ENCODE data around the gene EPB41.
"Not testable (repeated sequence)": the region's sequence is repeated elsewhere in the genome, so short reads cannot be mapped to it uniquely, and the experiment has no call there.

The EPB41 gene

GRCh38 chr1:28982198-28982597 lies 67.8 kb downstream of the EPB41 start:
- no peak for DNase-seq (ENCODE audit: low spot score)

DNA sequence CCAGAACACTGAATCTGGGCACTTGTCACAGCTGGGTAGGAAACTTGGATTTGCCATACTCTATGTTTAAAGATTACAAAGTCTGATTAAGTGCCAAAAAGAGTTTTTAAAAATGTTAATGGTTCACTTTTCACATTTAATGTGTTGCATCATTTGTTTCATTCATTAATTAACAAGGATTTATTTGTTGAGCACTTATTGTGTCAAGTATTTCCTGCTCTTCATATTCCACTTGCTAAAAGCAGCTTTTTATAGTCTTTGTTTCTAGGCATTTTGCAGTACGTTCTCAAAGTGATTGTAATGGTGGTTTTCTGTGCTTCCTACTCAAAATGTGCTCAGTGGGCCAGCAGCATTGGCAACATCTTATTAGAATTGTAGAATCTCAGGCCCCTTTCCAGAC lies 68.7 kb downstream of the EPB41 start:
- DNase-seq (ENCODE audit: low spot score), result no peak

DNA sequence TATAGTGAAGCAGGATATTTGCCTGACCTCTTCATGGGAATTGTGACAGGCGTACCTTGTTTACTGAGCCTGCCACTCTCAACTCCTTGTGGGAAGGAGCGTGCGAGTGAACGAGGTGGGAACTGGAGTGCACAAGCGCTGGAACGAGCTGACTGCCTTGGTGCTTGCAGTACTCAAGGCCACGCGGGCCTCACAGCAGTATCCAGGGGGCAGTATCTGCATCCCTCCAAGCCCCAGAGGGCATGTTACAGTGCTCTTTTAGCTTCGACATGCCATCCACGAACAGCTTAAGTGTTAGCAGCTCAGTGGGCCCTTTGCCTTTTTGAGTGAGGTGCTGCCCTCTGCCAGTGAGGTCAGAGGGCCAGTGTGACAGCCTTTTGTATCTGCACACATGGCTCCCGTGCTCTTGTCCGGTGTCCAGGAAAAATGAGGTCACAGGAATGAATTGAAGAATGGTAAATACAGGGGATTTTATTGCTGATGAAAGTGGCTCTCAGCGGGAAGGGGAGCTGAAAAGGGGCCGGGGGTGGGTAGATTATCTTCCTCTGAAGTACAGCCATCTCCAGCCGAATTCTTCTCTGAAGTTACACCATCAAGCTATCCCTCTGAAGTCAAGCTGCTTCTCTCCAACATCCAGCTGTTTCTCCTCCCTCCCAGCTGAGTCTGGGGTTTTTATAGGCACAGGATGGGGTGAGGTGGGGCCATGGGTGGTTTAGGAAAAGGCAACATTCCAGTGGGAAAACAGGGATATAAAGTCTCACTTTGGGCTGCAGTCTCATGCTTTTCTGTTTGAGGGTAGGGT lies 69.3 kb downstream of the EPB41 start:
- DNase-seq (ENCODE audit: low spot score), result no peak

GRCh38 chr1:28984311-28984684 lies 69.9 kb downstream of the EPB41 start:
- DNase-seq (ENCODE audit: low spot score), result no peak

GRCh38 chr1:28985427-28985826 lies 71.1 kb downstream of the EPB41 start:
- no peak for DNase-seq (ENCODE audit: low spot score)

GRCh38 chr1:28986306-28986910 lies 72.0 kb downstream of the EPB41 start:
- no peak for DNase-seq (ENCODE audit: low spot score)

DNA sequence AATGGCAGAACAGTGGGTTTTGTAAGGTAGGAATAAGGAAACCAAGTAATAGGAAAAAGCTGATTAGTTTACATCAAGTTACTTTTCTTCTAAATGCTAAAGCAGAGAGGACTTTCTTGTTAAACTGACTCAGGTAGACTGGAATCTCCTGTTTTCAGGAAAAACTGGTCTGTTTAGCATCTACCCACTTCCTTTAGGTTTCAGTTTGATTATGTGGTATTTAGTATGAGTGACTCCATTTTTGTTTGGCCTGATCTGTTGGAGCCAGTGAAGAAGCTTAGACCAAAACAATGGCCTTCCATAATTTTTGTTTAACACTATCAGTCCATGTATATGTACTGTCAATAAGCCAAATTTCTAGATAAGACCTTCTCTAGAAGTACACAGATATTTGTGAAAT lies 88.4 kb downstream of the EPB41 start:
- no peak for DNase-seq (ENCODE audit: low spot score)

DNA sequence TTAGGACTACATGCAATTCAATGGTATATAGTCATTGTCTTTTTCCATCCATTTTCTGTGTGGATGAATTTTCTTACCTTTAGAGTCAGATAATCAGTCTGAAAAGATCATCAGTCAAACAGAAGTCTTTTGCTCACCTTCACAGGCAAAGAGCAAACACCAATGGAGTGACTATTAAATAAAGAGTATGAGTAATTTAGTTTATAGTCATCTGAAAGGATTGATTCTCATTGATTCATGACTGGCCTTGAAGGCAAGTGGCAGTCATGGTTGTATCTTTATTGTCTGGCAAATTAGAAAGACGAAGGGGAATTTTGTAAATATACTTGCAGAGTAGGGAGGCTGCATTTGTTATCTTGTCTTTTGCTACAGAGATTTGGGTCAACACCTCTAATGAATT lies 89.9 kb downstream of the EPB41 start:
- no peak for DNase-seq (ENCODE audit: low spot score)

GRCh38 chr1:29004798-29005197 lies 90.4 kb downstream of the EPB41 start:
- DNase-seq (ENCODE audit: low spot score), result no peak

- DNase-seq (ENCODE audit: low spot score), result no peak
Observed at GRCh38 chr1:29011775-29012174, 97.4 kb downstream of the EPB41 start.

GRCh38 chr1:29017235-29017634 lies 102.9 kb downstream of the EPB41 start:
- no peak for DNase-seq (ENCODE audit: low spot score)

GRCh38 chr1:29017975-29018712 lies 103.8 kb downstream of the EPB41 start:
- DNase-seq (ENCODE audit: low spot score), result no peak

DNA sequence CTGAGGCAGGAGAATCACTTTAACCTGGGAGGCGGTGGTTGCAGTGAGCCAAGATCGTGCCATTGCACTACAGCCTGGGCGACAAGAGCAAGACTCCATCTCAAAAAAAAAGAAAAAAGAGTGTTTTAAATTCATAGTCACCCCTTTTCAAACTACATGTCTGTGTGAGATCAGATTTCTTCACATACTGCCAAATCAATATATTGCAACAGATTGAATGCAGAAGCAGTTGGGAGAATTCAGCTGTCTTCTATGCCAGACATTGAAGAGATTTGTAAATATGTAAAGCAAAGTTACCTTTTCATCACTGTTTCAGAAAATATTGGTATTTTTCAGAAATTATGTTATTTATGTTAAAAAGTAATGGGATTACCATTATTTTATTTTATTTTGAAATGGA lies 108.3 kb downstream of the EPB41 start:
- DNase-seq (ENCODE audit: low spot score), result no peak

DNA sequence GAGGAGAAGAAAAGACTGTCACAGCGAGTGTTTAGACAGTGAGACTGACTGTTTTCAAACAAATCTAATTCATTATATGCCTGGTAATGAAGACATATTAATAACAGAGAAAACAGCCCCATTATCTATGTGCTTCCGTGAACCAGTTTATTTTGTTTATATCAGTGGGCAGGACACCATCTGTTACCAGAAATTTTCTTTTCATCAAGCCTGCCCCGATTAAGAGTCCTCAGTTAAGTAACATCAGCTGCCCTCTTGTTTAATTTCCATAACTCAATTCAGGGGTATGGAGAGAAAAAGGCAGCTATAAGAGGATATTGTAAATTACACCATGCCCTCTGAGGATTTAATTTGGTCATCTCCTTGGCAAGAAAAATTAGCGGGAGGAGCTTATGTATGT lies 115.3 kb downstream of the EPB41 start:
- DNase-seq (ENCODE audit: low spot score), result no peak

DNA sequence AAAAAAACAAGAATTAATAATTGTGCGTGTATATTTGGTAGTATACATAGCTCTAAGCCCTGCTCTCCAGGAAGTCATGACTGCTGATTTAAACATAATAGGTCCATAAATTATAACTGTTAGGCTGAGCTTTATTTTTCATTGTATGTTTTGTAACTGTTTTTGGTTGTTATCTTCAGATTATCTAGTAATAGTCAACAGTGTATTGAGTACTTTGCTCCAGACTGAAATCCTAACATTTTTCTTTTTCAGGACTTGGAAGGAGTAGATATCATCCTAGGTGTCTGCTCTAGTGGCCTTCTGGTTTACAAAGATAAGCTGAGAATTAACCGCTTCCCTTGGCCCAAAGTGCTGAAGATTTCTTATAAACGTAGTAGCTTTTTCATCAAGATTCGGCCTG lies 118.5 kb downstream of the EPB41 start:
- DNase-seq (ENCODE audit: low spot score), result no peak

DNA sequence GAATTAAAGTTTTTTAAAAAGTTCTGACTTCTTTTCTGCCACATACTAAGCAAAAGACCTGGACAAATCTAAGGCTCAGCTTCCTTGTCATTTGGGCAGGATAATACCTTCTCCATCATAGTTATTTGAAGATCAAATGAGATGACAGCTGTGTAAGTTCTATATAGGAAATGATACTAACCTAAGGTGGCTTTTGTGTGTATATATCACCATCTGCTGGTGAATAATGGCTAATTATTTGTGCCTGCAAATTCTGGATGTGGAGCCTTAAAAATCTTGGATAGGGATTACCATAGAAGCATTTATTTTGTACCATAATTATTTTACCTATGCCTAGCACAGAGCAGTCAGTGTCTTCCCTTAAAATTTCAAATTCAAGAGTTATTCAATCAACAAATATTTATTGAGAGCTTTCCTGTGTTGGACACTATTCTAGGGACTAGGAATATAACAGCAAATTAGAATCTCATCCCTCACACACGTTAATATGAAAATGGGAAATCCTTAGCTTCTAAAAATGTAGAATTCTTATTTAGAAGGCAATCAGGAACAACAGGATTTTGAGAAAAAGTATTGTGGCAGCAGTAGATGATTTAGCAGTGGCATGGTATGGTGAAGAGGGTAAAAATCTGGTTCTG lies 119.6 kb downstream of the EPB41 start:
- peak; percentile 45 for DNase-seq (ENCODE audit: low spot score)

GRCh38 chr1:29043274-29043965 lies 129.1 kb downstream of the EPB41 start:
- DNase-seq (ENCODE audit: low spot score), result no peak

GRCh38 chr1:29044010-29044409 lies 129.6 kb downstream of the EPB41 start:
- DNase-seq (ENCODE audit: low spot score), result no peak

- not testable (repeated sequence) for DNase-seq (ENCODE audit: low spot score)
Observed at GRCh38 chr1:29045663-29046062, 131.3 kb downstream of the EPB41 start.

DNA sequence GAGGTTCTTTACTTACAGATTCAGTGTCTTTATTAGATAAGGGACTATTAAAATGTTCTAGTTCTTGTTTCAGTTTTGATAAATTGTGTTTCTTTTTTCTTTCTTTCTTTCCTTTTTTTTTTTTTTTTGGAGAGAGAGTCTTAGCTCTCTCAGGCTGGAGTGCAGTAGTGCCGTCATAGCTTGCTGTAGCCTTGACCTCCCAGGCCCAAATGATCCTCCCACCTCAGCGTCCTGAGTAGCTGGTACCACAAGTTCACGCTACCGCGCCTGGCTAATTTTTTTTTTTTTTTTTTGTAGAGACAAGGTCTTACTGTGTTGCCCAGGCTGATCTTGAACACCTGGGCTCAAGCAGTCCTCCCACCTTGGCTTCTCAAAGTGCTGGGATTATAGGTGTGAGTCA lies 132.8 kb downstream of the EPB41 start:
- DNase-seq (ENCODE audit: low spot score), result no peak

GRCh38 chr1:29050166-29050565 lies 135.8 kb downstream of the EPB41 start:
- DNase-seq (ENCODE audit: low spot score), result peak; percentile 38

- no peak for DNase-seq (ENCODE audit: low spot score)
Observed at GRCh38 chr1:29052100-29052499, 137.7 kb downstream of the EPB41 start.
